DMS114 treated with DMSO at 0.1 percent for 48 hours (cell line): ENCODE data around the gene PDE6C.
"Not testable (repeated sequence)": the region's sequence is repeated elsewhere in the genome, so short reads cannot be mapped to it uniquely, and the experiment has no call there.

Experiments
- DNase-seq: peaks from one replicate; lab custom pipeline; 2025; ENCODE audit not compliant: unreplicated experiment; lab: John Stamatoyannopoulos, UW

Gene PDE6C

DNA sequence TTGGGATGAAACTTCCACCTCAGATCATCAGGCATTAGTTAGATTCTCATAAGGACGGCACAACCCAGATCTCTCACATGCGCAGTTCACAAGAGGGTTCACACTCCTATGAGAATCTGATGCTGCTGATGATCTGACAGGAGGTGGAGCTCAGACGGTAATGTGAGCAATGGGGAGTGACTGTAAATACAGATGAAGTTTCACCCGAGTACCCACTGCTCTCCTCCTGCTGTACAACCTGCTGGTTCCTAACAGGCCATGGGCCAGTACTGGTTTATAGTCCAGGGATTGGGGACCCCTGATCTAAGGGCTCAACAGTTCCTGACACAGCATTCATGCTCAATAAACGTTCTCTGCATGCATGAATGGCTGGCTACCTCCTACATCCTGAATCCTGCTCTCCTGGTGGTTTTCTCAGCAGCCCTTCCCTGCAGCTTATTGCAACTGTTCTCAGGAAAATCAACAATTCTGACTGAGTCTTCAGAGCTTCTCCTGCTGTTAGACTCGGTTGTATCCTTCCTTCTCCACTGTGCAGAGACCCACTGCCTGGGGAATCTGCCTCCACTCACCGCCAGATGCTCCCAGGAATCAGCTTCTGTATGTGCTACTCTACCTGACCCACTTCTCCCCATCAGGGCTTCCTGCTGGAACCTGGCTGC is 17.4 kb downstream of the PDE6C start:
- DNase-seq, result no peak

DNA sequence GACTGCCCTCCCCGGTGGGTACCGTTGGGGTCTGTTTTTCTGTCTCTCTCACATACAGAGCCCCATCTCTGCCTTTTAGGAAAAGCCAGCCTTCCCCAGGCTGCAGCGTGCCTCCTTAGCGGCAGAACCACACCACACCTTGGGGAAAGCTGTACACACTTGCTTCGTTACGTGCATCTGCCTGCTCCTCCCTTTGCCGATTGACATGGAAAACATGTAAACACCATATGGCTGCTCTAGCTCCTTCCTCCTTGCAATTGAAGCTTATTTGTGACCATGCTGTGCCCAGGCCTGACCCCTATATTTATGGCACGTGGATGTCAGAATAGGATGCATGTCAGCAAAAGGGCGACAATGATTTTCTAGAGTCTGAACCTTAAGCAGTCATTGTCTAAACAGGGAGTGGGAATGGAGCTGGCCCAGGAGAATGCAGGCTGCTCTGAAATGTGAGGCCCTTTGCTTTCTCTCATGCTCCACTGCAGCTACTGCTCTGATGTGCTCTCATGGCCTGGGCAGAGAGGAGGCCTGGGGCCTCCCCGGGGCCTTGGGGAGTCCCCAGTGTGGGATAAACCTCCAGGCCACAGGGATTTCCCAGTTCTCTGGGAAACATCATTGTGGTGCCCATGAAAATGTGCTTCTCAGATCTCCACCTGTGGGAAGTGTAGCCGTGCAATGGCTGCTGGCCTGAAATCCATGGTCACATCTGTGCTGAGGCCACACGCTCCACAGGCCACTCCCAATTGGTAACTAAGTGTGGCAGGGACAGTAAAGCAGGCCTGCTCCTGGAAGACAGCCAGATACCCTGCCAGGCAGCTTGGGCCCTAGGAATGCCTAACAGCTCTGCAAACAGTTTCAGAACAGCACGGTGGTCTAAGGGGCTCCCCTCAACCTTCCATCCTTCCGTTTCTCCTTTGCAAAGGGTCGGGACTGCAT is 18.6 kb downstream of the PDE6C start:
- DNase-seq, result no peak

DNA sequence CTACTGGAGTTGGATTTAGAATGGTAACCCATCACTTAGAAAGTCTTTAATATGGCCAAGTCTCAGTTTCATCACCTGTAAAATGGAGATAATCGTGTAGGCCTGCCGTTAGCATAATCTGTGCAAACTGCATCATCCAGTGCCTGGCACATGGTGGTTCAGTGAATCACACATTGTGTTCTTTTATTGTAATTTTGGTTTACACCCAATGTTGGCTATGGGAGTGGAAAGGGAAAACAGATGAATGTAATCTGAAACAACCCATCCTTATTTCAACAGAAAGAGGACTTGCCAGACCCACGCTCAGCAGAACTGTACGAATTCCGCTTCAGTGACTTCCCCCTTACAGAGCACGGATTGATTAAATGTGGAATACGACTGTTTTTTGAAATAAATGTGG is 27.5 kb downstream of the PDE6C start:
- no peak for DNase-seq

DNA sequence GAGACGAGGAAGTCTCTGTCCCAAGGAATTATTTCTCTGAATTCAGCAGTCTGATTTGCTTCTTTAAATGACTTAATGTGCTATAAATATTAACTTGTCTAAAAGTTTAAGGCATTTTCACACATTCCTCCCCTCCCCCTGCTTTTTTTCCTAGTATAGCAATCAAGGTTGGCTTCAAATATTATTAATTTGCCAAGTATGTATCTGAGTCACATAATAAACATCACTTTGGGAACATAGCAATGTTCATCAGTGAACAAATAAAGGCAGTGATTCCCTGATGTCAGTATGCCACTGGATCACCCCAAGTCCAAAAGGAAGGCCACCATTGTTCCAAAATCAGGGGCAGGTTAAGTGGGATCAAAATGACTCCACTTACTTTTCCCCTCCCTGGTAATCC is 40.5 kb downstream of the PDE6C start:
- DNase-seq, result no peak

DNA sequence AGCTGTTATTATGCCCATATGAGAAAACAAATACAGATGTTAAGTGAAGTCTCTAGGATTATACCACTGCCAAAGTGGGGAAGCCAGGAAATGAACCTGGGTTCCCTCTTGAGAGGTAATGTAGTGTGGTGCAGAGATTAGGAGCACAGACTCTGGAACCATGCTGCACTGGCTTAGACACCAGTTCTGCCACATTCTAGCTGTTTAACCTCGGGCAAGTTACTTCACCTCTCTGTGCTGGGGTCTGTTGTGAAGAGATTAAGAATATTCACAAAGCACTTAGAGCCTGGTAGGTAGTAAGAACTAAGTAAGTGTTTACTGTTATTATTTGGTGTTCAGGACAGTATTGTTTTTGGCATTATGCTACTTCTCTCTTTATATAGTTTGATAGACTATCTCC is 41.9 kb downstream of the PDE6C start:
- no peak for DNase-seq

DNA sequence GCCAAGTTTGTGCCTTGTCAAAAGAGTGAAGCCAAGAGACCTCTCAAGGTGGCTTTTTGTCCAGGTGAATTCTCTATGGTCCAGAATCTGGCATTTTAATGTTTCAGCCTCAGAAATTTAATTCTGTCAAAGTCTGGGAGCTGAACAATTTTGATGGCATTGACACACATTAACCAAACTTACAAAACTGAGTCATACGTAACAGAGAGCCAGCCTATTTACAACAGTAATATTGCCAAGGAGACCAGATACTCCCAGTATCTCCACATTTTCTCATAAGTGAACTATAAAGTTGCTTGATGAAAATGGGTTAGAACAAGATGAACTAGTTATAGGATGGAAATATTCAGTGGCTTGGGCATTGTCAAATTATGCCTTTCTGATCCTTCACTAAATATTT is 43.8 kb downstream of the PDE6C start:
- no peak for DNase-seq

DNA sequence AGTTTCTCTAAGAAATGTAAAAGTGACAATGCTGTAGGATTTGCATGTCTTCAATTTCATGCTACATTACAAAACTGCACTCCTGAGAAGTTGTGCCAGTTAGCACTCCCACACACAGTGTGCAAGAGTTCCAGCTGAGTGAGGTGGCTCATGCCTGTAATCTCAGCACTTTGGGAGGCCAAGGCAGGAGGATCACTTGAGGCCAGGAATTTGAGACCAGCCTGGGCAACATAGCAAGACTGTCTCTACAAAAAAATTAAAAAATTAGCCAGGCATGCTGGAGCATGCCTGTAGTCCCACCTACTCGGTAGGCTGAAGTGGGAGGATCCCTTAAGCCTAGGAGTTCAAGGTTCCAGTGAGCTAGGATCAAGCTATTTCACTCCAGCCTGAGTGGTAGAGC is 45.4 kb downstream of the PDE6C start:
- DNase-seq, result no peak

DNA sequence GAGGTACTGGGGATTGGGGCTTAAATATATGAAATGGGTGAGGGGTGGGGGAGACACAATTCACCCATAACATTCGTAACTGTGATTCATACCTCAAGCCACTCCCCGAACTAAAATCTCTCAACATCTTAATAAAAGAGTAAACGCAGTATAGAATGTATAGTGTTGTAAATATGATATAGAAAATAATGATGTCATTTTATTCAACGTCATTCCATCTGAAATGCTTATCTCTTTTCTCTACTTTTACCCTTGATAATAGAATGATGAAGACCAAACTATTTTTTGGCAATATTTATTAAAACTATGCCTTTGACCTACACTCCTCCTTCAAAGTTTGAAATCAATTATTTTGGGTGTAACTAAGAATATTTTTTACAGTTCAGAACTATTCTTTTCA is 53.7 kb downstream of the PDE6C start:
- DNase-seq, result no peak

DNA sequence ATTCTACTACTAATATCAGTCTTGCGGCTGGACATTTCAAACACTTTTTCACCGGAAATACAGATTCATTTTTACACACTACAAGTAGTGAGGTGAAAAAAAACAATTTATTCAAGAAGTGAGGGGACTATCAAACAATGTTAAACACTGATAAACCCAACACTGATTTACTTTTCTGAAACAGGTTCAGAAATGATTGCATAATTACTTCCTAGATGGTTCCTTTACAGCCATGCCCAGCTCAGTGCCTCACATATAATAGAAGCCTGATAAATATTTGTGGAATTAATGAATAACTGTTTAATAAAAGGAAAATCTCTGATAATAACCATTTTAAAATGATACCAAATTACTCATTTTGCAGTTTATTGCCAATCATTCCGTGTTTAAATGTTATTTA is 55.5 kb downstream of the PDE6C start:
- no peak for DNase-seq

DNA sequence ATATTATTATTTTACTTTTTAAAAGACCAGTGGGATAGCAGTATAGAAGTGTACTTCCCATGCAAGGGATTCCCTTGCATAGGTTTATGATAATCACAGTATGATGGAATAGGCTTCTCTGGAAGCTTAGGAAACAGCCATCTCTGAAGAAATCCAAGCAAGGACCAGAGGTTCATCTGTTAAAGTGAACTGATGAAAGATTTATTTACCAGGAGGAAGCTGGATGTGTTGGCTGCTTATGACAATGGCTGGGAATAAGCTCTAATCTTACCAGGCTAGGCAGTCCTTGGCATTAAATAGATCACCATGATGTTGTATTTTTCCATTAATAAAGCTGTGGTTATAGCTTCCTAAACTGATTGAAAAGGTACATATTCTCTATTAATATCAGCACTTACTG is 58.0 kb downstream of the PDE6C start:
- no peak for DNase-seq

DNA sequence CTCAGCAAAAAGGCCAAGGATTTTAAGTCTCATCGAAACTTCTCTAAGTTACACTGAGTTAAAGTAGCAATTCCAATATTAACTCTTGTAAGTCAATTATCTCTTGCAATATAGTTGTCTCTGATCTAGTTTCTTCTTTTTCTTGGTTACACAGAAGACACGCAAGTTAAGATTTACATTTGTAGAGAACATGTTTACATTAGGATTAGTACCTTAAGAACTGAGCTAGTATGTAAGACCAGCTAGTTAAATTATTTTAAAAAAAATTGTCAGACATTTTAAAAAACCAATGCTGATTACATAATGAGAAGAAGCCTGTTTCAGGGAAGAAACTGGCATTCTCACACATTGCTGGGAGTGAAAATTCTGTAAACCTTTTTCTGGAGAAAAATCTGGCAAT is 58.7 kb downstream of the PDE6C start:
- no peak for DNase-seq

DNA sequence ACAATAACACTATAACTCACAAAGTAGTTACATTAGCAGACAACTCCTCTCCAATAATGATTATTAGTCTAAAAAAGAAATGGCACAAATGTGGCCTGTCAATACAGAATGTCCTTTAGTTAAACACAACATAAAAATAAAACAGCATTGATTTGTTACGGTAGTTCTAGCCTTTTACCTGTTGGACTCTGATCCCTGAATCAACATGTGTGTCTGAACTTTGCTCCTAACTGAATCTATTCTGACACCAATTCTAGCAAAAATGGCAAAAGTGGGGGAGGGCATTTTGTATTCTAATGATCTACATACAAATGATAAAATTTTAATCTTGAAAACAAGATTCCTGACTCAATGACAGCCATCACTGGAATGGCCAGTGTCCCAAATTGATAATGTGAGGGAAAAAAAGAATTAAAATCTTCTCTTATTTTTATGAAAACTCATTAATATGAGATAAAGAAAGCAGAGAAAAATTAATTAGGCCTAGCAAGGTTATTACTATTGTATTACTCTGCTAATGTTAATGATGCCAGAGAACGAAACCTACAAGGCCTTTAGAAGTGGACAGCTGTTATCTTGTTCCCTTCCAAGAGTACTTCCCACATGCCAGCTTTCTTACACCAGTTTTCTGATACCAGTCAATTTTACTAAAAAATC is 59.8 kb downstream of the PDE6C start:
- DNase-seq, result no peak

DNA sequence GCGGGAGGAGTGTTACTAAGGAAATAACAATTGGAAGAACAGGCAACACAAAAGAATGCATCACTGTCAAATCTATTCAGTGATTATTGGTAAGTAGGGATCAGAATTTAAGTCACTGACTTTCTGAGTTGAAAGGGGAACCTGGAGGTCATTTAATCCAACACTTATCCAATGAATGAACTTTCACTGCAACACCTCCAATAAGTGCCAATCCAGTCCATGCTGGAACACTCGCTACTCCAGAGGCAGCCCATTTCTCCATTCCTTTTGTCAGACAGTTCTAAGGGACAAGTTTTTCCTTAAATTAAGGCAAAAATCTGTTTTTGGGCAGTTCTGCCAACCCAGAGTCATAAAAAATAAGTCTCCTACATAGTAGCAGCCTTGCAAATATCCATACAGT is 60.6 kb downstream of the PDE6C start:
- no peak for DNase-seq

DNA sequence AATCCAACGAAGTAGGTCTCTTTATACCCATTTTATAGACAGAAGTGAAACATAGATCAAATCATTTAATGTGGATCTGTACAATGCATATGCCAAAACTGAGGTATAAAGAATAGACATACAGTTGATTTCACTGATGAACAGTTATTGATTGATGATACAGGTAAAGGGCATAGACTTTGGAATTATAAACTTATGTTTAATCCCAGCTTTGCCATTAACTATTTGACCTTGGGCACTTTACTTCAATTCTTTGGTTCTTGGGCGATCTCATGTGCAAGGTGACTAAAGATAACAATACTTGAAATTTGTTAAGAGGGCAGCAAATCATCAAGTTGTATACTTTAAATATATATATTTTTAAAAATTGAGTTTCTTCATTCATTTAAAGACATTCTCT is 61.5 kb downstream of the PDE6C start:
- no peak for DNase-seq

DNA sequence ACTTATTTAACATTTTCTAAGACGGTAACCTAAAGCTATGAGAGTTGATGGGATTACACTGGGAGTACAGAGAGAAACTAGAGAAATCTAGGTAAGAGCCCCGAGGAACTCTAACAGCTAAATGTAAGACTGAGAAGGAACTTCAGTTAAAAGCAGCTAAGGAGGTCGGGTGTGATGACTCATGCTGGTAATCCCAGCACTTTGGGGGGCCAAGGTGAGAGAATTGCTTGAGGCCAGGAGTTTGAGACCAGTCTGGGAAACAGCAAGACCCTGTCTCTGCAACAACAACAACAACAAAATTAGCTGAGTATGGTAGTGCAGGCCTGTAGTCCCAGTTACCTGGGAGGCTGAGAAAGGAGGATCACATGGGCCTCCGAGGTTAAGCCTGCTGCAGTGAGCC is 66.0 kb downstream of the PDE6C start:
- DNase-seq, result no peak

DNA sequence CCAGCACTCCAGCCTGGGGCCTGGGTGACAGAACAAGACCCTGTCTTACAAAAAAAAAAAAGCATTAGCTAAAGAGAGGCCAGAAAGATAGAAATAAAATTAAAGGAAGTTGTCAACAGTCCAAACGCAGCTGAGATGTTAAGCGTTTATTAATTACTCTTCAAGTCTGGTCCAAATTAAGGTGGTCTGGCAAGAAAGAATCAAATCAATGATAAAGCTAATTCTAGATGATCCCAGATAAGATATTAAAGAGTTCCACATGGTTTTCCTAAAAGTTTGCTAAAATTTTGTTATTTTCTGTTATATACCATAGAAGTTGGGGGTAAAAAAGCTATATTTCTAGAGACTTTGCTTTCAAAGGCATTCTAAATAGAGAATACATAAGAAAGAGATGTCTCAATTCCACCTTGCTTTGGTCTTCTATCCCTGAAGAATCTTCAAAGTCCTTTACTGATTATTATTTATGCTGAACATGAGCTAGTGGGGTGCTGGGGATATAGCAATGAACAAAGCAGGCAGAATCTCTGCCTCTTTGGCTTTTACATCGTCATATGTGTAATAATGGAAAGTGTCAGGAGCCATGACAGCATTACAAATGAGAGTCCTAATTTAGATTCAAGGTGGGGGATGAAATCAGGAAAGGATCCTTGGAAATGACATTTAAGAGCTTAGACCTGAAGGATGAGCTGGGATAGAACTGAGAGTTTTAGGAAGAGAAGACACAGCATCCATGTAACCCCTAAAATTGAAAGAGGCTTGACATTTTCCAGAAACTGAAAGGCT is 66.7 kb downstream of the PDE6C start:
- no peak for DNase-seq

DNA sequence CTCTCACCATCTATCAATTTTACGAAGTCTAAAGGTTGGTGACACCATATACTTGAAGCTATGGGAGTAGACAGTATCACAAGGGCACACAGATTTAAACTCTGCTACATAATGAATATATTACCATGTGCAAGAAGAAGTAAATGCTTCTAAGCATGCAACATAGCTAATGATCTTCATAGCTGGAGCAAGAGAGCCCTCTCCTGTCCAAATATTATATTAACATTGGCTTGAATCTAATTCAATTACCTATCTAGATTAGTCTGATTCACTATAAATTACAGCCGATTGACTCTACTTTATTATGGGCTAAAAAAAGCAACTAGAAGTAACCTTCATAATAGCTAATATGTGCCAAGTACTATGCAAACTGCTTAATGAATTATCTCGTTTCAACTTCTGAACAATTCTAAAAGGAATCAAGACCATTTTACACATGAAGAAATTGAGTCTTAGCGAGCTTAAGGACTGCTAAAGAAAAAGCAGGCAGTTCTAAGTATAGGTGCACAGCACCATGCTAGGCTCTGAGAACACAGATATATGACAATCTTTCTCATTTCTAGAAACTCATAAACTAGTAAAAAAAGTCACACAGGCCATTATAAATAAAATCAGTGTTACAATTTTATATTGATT is 68.2 kb downstream of the PDE6C start:
- DNase-seq, result peak; percentile 51

DNA sequence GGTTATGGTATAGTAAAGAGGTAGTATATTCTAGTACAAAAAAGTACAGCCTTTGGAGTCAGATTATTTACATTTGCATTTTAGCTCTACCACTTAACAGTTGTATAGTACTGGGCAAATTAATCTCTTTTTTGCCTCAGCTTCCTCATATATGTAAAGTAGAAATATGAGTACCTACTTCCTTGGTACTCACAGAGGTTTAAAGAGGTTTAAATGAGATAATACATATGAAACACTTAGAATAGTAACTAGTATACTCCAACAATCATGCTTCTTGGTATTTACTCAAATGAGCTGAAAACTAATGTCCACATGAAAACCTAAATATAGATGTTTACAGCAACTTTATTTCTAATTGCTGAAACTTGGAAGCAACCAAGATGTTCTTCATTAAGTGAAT is 75.4 kb downstream of the PDE6C start:
- no peak for DNase-seq

DNA sequence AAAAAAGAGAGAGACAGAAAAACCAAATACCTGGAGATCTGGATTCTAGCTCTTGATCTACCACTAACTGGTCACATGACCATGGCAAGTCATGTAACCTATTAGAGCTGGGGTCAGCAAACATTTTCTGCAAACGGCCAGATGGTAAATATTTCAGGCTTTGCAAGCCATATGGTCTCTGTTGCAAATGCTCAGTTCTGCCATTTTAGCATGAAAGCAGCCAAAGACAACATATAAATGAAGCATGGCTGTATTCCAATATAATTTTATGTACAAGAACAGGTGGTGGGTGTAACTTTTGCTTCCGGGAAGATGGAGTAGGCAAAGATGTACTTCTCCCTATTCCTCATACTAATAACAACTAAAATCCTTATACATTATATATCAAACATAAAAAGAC is 83.4 kb downstream of the PDE6C start:
- no peak for DNase-seq

DNA sequence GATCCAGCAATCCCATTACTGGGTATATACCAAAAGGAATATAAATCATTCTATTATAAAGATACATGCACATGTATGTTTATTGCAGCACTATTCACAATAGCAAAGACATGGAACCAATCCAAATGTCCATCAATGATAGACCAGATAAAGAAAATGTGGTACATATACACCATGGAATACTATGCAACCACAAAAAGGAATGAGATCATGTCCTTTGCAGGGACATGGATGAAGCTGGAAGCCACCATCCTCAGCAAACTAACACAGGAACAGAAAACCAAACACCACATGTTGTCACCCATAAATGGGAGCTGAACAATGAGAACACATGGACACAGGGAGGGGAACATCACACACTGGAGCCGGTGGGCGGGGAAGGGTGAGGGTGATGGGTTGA is 84.2 kb downstream of the PDE6C start:
- not testable (repeated sequence) for DNase-seq

DNA sequence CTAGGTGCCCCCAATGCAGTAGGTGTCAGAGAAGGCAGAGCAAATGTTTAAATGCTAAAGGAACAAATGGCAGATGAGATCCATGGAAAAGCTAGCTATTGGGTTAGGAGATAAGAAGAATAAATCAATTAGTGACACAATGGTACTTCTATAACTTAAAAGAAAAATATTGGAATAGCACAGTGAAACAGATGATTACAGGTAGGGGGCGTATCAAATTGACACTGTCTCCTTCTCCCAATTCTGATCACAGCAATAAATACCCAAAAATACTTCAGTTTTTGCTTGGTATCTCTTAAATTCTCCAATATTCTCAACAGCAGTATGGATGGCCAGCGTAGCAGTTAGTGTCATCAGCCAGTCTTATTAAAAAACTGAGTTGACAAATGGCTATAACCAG is 84.9 kb downstream of the PDE6C start:
- no peak for DNase-seq
